MG63 (cell line): ENCODE results near the gene ISCA2. TPM values are rescaled to one million over a fixed set of nuclear protein-coding genes. Genes with fewer than 3 reads are reported as not detected.
"Not testable (repeated sequence)": the region's sequence is repeated elsewhere in the genome, so short reads cannot be mapped to it uniquely, and the experiment has no call there.

Source experiments
- DNase-seq: peaks from one replicate; pipeline ENCODE4 v3.0.0-alpha.2; 2020
- H3K27me3 ChIP-seq: fragments of 250-450 bp; sonication (Bioruptor Pico); 2 replicates; pipeline ENCODE4 v1.5.1; 2020; ENCODE audit warnings: mild to moderate bottlenecking, moderate library complexity
- H3K36me3 ChIP-seq: fragments of 250-450 bp; sonication (Bioruptor Pico); 2 replicates; pipeline ENCODE4 v1.5.1; 2020; ENCODE audit warnings: mild to moderate bottlenecking, moderate library complexity
- H3K4me3 ChIP-seq: fragments of 250-450 bp; sonication (Bioruptor Pico); 2 replicates; pipeline ENCODE4 v1.5.1; 2020; ENCODE audit warnings: mild to moderate bottlenecking, moderate library complexity
- H3K9me3 ChIP-seq: fragments of 250-450 bp; sonication (Bioruptor Pico); 2 replicates; pipeline ENCODE4 v1.5.1; 2020; ENCODE audit warnings: mild to moderate bottlenecking, moderate library complexity
- total RNA-seq: library from RNA; depleted of rRNA; stranded (reverse); fragments of >200 nt; shearing (Covaris generic); gene quantifications from 2 replicates; pipeline ENCODE4 v1.2.3, GENCODE V29; 2014; ENCODE audit warnings: low replicate concordance; rRNA removed

Gene ISCA2
- total RNA-seq, 1 experiment from 2014 or later = 12.7 TPM

- H3K4me3 ChIP-seq = no peak overlapping the region
- H3K27me3 ChIP-seq = no peaks in the 10 kb centered on the region
- no peaks in the 10 kb centered on the region for H3K36me3 ChIP-seq
- no peaks in the 10 kb centered on the region for H3K9me3 ChIP-seq
- DNase-seq = no peak
Observed at GRCh38 chr14:74532246-74532645, 38.7 kb downstream of the ISCA2 start.

- no peak for DNase-seq
- Histone ChIP-seq H3K27me3 (no peaks in the 10 kb centered on the region), H3K9me3 (no peaks in the 10 kb centered on the region), H3K36me3 (no peaks in the 10 kb centered on the region), H3K4me3 (no peak overlapping the region)
Observed at GRCh38 chr14:74533576-74533975, 40.0 kb downstream of the ISCA2 start.

GRCh38 chr14:74535756-74536325 is 42.3 kb downstream of the ISCA2 start:
- H3K9me3 ChIP-seq = no peaks in the 10 kb centered on the region
- H3K27me3 ChIP-seq = no peaks in the 10 kb centered on the region
- no peak for DNase-seq
- no peak overlapping the region for H3K4me3 ChIP-seq
- H3K36me3 ChIP-seq = no peaks in the 10 kb centered on the region

- not testable (repeated sequence) for H3K4me3 ChIP-seq, H3K27me3 ChIP-seq, H3K36me3 ChIP-seq, H3K9me3 ChIP-seq, DNase-seq
Observed at GRCh38 chr14:74536336-74536735, 42.8 kb downstream of the ISCA2 start.

- H3K4me3 ChIP-seq = no peak overlapping the region
- H3K27me3 ChIP-seq = no peaks in the 10 kb centered on the region
- H3K36me3 ChIP-seq = no peaks in the 10 kb centered on the region
- no peak for DNase-seq
- no peaks in the 10 kb centered on the region for H3K9me3 ChIP-seq
Observed at GRCh38 chr14:74538411-74539391, 45.1 kb downstream of the ISCA2 start.

- no peak for DNase-seq
- no peak overlapping the region for H3K4me3 ChIP-seq
- H3K36me3 ChIP-seq = no peaks in the 10 kb centered on the region
- no peaks in the 10 kb centered on the region for H3K9me3 ChIP-seq
- H3K27me3 ChIP-seq = no peaks in the 10 kb centered on the region
Observed at GRCh38 chr14:74539503-74539902, 45.9 kb downstream of the ISCA2 start.

- Histone ChIP-seq H3K9me3 (no peaks in the 10 kb centered on the region), H3K36me3 (no peaks in the 10 kb centered on the region), H3K4me3 (no peak overlapping the region), H3K27me3 (no peaks in the 10 kb centered on the region)
- DNase-seq = no peak
Observed at GRCh38 chr14:74541225-74541624, 47.7 kb downstream of the ISCA2 start.

GRCh38 chr14:74542056-74542685 is 48.6 kb downstream of the ISCA2 start:
- Histone ChIP-seq H3K4me3 (no peak overlapping the region), H3K36me3 (no peaks in the 10 kb centered on the region), H3K27me3 (no peaks in the 10 kb centered on the region), H3K9me3 (no peaks in the 10 kb centered on the region)
- DNase-seq = no peak

- Histone ChIP-seq H3K36me3 (no peaks in the 10 kb centered on the region), H3K27me3 (no peaks in the 10 kb centered on the region), H3K9me3 (no peaks in the 10 kb centered on the region), H3K4me3 (no peak overlapping the region)
- no peak for DNase-seq
Observed at GRCh38 chr14:74543771-74544438, 50.3 kb downstream of the ISCA2 start.

GRCh38 chr14:74545386-74545785 is 51.8 kb downstream of the ISCA2 start:
- DNase-seq = no peak
- Histone ChIP-seq H3K36me3 (no peaks in the 10 kb centered on the region), H3K4me3 (no peak overlapping the region), H3K9me3 (no peaks in the 10 kb centered on the region), H3K27me3 (no peaks in the 10 kb centered on the region)

- Histone ChIP-seq H3K4me3 (no peak overlapping the region), H3K27me3 (no peaks in the 10 kb centered on the region), H3K36me3 (no peaks in the 10 kb centered on the region), H3K9me3 (no peaks in the 10 kb centered on the region)
- DNase-seq = no peak
Observed at GRCh38 chr14:74546416-74546815, 52.9 kb downstream of the ISCA2 start.

Other genes starting within 250 kb of the ISCA2 start
- 12.5 and 27.3 TPM in 2 replicates for gene ABCD4, start 190.8 kb upstream of the ISCA2 start, total RNA-seq
- not detected in 2 replicates for gene VRTN, start 145.3 kb upstream of the ISCA2 start, total RNA-seq
- not detected in 2 replicates for gene SYNDIG1L, start 67.6 kb upstream of the ISCA2 start, total RNA-seq
- 25.5 and 33.4 TPM in 2 replicates for gene NPC2, start 460 bp upstream of the ISCA2 start, total RNA-seq
- 4.4 and 4.5 TPM in 2 replicates for gene LTBP2, start 118.5 kb downstream of the ISCA2 start, total RNA-seq
- 4.9 and 11.6 TPM in 2 replicates for gene AREL1, start 219.3 kb downstream of the ISCA2 start, total RNA-seq
- 44.2 and 92.7 TPM in 2 replicates for gene FCF1, start 219.4 kb downstream of the ISCA2 start, total RNA-seq